Stimulated activated CD4-positive, alpha-beta T cell treated with anti-CD3 and anti-CD28 coated beads, Interleukin-4, amount 100 ng/mL, for 4 hours (primary cell): Measurements from ENCODE around the gene UCK1.
"Not testable (repeated sequence)": the region's sequence is repeated elsewhere in the genome, so short reads cannot be mapped to it uniquely, and the experiment has no call there.

ENCODE experiments used
- DNase-seq, 2 experiments: peaks; one replicate each; pipeline ENCODE4 v3.0.0-alpha.2; 2020

Gene UCK1

DNA sequence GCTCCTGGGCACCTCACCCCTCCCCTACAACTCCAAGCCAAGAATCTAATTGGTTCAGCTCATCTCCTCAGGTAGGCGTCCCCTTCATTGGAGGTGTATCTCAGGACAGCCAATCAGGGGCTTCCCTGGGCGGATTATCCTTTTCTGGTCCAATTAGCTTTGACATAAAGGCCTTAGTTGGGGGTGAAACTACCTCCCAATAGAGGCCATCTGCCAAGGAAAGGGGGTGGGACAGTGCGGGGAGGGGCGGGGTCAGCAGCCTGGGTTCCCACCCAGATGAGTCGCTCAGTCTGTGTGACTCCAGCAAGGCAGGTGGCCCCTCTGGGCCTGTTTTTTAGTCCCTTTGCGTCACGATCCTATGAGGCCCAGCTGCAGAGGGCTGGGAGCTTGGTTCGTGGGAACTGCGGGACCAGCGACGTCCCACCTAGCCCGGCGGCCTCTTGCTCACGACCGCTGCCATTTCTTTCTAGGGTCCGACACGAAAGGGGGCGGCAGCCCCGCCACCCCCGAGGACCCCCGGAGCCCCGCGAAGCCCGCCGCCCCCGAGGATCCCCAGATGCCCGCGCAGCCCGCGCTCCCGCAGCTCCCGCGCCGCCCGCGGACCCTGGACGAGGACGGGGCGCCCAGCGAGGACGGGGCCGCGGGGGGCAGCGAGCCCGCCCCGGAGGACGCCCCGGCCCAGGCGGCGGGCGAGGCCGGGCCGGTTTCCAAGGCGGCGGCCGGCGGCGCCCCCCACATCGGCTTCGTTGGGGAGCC is 23.2 kb upstream of the UCK1 start:
- no peak for DNase-seq

DNA sequence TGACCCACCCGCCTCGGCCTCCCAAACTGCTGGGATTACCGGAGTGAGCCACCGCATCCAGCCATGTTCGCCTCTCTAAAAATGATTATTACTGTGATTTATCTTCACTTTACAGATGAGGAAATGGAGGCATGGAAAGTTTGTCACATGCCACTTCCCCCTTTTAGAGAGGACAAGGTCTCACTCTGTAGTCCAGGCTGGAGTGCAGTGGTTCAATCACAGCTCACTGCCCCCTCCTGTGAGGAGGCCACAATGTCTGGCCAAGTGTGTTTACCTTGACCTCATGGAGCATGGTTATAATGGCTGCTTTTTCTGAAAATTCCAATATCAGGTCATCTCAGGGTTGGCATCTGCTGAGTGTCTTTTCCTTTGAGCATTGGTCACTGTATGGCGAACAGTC is 21.0 kb upstream of the UCK1 start:
- DNase-seq = no peak

DNA sequence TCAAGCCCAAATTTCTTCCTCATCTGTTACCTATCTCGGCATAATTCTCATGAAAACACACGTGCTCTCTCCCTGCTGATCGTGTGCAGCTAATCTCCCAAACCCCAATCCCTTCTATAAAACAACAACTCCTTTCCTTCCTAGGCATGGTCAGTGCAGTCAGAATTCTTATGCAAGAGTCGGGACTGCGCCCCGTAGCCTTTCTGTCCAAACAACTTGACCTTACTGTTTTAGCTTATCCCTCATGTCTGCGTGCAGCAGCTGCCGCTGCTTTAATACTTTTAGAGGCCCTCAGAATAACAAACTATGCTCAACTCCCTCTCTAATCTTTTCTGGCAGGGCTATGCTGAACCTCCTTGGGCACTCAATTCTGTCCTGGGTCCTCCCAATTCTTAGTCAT is 19.4 kb upstream of the UCK1 start:
- not testable (repeated sequence) for DNase-seq

DNA sequence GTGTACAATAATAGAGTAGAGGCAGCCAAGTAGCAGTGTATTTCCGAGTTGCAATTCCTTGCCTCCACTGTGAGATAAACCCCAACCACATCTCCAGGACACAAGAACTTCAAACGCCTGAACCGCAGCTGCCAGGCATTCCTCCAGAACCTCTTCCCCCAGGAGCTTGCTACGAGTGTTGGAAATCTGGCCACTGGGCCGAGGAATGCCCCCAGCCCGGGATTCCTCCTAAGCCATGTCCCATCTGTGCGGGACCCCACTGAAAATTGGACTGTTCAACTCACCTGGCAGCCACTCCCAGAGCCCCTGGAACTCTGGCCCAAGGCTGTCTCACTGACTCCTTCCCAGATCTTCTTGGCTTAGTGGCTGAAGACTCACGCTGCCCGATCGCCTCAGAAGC is 18.1 kb upstream of the UCK1 start:
- not testable (repeated sequence) for DNase-seq

DNA sequence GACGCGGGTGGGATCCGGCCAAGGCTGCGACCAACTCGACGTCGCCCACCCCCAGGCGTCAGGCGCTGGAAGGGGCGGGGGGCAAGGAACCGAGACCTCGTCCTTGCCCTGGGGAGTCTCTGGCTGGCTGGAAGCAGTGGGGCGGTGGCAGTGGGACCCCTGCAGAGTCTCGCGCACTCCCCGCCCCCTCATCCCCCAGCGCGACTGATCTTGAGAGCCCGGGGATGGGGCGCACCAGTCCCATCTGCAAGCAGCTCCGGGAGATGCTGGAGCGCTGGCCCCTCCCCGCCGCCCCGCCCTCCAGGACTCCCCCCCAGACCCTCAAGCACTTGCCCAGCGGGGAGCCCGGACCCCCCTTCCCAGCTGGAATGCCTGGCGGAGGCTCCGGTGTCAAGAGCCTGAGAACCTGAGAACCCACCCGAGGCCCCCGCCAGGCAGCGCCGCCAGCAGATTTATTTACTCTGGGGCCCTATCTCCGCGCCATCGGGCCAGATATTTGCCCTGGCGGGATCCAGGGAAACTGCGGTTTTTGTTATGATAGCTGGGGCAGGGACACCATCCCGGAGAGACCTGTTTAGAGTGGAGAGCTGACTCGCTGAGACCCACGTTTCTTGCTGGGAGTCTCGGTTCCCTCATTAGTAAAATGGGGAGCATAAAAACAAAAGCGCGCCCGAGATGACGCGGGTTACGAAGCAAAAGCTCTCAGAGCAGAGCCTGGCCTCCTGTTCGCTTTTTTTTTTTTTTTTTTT is 15.4 kb upstream of the UCK1 start:
- no peak for DNase-seq

DNA sequence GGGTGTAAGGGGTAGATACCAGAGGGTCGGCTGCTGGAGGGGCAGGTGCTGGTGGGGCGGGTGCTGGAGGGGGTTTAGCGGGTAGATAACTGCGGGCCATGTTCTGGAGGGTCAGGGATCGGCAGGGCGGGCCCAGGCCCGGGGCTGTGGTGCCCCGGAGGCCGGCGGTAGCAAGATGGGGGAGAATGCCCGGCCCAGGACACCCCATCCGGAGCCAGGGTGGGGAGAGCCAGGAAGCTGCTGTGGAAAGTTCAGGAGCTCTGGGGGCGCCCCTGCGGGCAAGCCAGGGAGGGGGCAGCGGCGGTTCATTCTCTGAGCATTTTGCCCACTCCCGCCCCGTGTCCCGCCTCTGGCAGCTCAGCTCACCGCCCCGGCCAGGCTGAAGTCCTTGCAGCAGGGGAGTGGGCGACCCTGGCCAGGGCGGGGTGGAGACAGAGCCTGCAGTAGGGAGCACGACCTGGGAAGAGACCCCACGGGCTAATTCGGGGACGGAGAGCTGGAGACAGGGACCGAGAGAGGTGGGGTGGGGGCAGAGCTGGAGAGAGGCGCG is 14.8 kb upstream of the UCK1 start:
- no peak for DNase-seq

DNA sequence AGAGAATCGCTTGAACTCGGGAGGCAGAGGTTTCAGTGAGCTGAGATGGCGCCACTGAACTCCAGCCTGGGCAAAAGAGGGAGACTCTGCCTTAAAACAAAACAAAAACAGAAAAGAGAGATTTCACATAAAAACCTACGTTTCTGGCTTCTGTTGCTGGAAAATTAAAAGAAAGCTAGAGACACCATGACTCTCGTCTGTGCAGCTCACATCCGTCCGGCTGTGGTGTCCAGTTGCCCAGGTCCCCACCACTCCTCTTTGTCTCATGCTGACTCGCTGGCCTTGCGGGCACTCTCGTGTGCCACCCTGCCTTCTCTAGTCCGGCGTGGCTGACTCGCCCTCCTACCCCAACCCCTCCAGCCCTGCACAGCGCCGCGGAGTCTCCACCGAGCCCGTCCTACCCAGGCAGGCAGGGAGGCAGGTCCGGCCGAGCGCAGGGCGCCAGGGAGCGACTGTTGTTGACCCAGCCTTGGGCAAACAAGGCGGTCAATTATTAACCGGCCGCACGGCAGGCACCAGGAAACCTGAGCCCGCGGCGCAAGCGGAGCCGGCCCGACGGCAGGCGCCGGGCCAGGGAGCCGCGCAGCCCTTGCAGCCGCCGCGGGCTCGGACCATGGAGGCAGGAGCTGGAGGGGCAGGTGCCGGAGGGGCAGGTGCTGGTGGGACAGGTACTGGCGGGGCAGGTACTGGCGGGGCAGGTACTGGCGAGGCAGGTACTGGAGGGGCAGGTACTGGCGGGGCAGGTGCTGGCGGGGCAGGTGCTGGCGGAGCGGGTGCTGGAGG is 14.1 kb upstream of the UCK1 start, which contains the start of gene PRRT1B:
PRRT1B (plus strand) TSS at position 521 of the 783 bp plus-strand sequence; CDS start at position 614, 93 bp downstream.
- DNase-seq = no peak

DNA sequence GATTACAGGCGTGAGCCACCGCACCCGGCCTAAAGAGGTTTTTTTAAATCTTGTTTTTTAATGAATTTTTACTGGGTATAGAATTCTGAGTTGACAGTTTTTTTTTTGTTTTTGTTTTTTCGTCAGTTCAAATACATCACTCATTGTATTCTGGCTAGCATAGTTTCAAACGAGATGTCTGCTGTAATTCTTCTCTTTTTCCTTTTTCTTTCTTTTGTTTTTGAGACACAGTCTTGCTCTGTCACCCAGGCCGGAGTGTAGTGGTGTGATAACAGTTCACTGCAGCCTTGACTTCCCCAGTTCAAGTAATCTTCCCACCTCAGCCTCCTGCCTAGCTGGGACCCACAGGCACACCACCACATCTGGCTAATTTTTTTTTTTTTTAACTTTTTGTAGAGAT is 12.1 kb upstream of the UCK1 start:
- DNase-seq = no peak

DNA sequence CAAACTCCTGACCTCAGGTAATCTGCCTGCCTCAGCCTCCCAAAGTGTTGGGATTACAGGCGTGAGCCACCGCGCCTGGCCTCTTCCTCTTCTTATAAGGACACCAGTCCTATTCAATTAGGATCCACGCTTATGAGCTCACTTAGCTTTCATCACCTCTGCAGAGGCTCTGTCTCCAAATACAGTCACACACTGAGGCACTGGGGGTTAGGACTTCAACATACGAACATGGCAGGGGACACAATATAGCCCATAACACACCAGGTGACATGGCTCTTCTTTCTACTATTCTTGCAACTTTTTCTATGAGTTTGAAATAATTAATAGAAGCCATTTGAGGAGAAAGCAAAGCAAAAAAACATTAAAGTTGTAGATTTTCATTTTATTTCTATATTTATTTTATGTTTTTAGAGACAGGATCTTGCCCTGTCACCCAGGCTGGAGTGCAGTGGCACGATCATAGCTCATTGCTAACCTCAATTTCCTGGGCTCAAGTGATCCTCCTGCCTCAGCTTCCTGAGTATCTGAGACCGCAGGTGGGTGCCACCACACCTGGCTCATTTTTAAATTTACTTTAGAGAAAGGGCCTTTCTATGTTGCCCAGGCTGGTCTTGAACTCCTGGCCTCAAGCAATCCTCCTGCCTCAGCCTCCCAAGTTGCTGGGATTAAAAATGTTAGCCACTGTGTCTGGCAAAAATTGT is 8.3 kb upstream of the UCK1 start:
- DNase-seq = no peak

DNA sequence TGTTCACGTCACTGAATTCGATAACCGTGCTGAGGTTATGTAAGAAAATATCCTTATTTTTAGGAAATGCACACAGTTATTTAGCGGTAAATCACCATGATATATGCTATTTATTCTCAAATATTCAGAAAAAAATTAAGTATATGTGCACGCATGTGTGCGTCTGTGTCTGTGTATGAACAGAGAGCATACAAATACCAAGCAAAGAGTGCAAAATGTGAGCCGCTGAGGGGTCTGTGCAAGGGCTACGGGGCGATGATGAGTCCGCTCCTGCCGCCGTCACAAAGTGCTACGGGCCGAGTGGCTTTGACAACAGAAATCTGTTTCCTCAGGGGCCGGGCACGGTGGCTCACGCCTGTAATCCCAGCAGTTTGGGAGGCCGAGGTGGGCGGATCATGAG is 6.9 kb upstream of the UCK1 start:
- DNase-seq = no peak

DNA sequence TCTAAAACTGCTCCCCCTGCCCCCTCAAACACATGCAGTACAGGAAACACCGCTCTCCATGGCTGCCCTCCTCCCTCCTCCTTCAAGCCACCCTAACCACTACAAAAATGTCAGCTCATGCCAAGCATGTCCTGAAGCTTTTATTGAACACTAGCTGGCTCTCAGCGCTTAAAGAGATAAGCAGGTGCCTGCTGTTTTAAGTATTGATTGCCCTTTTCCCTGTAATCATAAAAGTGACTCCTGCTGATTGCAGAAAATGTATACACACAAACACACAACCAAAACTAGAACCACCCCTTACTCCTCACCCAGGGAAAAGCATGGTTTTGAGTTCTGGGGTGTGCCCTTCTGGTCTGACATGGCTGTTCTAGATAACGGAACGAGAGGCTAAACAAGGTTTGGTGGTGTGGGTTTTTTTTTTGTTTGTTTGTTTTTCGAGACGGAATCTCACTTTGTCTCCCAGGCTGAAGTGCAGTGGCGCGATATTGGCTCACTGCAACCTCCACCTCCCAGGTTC is 3.7 kb upstream of the UCK1 start:
- no peak for DNase-seq

DNA sequence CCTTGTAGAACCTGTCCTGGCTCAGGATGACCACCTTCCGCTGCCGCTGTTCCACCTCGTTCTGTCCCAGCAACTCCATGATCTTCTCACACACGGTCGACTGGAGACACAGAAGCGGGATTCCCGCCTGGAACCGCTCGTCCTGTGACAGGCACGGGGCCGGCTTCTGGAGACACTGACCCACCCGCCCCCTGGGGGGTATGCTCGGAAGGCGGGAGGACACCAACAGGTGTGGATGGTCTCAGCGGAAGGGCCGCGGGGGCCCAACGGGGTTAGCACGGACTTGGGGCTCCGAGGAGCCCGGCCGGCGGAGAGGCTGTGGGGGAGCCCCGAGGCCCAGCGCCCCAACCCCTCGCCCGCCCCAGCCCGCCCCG is 530 bp downstream of the UCK1 start:
- DNase-seq = no peak

DNA sequence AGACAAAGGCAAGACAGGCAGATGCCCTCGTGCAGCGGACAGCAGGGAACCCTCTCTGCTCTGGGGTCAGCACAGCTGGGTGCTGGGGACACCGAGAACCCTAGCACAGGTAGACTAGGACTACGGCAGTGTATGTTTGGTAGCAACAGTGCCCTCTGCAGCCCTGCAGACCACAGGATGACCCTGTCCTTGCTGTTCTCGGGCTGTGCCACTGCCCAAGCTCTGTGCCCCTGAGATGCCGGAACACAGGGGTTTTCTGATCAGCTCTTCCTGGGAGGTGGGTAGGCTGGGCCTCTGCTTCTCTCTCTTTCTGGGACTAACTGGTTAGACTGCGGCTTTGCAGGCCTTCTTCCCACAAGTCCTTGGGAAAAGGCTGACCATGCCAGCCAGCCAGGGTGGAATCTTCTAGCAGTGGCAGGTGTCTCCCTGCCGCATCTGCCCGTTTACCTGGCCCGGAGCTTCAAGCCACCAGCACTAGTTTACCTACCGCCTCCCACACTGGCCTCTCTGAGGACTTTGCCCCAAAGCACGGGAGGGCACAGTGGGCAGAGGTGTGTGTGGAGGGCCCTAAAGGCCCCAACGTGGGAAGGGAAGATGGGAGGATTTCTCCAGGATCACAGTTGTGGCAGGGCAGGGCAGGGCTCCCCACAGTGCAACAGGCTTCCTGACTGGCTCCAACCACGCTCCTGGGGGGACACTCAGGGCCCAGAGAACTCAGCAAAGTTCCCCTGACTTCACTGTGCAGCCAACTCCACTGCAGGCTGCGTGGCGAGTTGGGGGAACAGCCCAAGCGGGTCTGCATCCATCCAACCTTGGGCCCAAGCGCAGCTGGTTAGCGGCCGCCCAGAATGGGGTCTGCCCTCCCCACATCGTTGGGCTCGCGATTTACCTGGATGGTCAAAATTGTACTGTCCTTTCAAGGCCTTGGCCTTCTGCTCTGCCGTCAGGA is 1.2 kb downstream of the UCK1 start:
- DNase-seq = no peak

DNA sequence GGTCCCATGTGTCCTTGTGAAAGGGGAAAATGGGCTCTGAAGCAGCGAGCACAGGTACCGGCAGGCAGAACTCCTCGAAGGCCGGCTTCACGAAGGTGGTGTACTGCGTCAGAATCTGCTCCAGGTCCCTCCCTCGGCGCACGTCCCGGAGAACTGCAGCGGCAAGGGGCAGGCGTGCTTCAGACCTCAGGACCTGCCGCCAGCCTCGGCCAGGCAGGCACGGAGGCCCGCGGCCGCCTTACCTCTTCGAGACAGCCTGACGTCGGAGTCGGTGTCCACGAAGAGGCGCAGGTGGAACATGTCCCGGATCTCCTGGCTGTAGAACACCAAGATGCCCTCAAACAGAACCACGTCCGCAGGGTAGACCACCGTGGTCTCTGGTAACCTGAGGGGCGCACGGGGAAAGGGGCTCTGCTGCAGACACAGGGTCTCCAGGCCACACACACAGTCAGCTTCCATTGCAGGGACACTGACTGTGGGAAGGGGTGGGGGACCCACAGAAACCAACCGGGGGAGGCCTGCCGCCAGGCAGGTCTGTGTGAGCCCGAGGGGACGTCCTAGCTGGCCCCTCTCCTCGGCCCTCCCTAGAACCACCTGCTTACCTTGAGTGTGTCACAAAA is 2.1 kb downstream of the UCK1 start:
- no peak for DNase-seq

DNA sequence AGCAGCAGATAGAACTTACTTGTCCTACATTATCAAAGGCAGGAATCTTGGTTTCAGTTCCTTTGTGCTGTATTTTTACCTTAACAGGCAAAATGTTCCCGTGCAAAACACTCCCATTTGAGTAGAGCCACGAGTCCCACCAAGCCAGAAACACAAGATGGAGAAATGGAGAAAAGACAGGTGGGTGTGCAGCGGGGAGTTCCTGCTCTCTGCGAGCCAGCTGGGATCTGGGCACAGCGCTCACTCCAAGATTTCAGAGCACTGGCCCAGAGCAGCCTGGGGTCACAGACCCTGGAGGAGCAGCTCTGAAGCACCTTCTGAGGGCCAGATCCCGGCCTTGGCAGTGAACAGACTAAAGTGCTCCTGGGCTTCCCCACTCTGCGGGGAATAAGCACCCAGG is 2.9 kb downstream of the UCK1 start:
- DNase-seq = no peak

DNA sequence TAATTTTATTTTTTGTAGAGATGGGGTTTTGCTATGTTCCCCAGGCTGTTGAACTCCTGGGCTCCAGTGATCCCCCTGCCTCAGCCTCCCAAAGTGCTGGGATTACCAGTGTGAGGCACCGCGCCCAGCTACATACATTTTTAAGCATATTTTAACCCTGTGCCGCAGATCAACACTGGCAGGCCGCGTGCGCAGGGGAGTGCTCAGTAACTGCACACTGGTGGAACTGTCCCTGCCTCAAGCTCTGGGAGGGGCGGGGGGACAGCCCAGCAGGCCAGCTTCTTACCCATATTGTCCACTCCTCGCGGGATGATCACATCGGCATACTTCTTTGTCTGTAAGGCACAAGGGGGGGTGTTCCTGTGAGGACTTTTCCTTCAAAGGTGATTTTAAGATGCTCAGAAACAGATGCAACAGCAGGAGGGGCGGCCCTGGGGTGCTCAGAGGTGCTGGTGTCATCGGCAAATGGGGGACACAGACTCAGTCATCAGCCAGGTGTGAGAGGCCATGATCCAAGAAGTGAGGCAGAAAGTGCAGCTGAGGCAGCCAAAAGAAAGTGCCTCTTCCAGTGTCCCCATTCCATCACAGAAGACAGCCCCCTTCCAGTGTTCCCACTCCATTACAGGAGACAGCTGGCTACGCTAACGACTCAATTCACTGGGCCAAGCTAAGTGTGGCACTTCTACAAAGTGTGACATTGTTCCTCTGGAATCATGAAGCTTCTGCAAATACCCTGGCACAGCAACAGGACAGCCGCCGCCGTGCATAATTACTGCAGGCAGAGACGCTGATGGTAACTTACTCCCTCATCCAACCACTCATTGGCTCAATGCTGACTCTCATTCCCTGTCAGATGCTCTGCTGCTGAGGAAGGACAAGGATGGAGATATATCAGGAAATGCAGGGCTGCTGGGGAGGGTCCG is 5.2 kb downstream of the UCK1 start:
- no peak for DNase-seq

DNA sequence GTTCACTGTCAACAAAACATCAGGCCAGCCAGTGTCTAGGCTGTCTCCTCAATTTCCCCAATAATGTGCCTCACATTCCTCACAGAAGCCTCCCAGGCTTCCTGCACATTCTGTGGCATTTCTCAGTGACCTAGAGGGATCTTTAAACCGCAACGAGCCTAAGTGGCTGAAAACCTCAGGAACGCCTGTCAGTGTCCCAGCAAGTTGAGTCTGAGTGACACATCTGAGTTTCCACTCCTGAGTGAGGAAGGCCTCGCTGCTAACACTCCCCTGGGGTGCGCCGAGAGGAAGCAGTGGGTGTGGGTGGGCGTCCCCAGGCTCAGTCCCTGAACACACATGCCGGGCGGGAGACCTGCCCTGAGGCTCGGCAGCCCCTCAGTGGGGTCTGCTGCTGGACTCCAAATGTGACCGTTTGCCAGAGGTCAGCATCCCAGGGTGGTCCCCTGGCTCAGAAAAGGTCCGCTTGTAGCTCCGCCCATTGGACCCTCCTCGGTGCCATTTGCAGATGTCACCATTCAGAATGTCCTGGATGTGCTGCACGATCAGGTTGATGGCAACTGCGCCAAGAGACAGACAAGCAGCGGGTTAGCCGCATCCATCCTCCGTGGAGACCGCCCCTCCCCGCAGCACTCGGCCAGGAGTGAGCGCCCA is 6.3 kb downstream of the UCK1 start:
- DNase-seq = no peak

DNA sequence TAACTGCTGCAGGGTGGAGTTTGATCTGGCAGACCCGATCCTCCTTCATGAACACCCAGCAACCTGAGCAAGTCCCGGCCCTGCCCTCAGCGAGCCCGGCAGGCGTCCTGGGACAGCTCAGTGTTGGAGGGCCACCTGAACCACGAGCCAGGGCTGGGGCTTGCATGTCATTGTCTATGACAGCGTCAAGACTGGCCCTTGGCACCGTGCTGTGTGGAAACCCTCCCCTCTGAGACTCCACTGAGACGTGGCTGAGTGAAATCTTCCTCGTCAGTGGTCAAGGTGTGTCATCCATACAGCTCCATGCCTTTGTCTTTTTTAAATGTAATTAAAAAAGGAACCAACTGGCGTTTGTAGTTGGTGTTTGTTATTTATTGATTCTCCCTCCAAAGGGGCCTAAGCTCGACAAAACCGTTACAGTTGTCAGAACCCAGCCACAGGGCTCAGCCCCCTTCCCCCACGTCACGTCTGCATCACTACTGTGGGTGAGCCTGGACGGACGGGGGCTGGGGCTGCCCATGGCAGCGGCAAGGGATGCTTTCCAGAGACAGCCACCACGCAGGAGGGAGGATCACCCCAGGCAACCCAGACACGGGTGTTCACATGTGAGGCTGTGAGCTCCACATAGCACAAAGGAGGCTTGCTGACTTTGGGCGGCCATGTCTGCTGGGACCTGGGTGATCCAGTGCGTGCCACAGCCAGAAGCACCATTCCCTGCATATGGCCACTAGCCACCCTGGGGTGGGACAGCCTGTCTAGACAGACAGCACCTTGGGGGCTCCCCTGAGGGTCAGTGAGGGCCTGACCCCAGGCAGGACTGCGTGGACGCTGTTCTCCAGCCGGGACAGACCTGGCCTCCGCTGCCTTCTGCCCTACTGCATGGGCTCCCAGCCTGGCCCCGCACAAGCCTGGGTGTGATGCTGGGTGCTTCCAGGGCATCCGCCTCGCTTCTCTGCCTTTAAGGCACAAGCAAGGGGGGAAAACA is 7.3 kb downstream of the UCK1 start:
- DNase-seq = no peak
